HEK293T (cell line): ENCODE data around the gene KRTAP10-12.

Experiments
- BHLHE40 ChIP-seq: fragments of 450-650 bp; IDR thresholded peaks from 2 replicates; pipeline ENCODE4 v1.6.1; 2016; ENCODE audit warnings: mild to moderate bottlenecking, moderate library complexity, borderline replicate concordance
- CTBP1 ChIP-seq: fragments of 450-650 bp; IDR thresholded peaks from 2 replicates; pipeline ENCODE4 v1.6.1; 2016; ENCODE audit warnings: borderline replicate concordance
- ELF4 ChIP-seq: fragments of 450-650 bp; IDR thresholded peaks from 2 replicates; pipeline ENCODE4 v1.6.1; 2017; ENCODE audit warnings: antibody characterized with exemption
- PKNOX1 ChIP-seq: fragments of 450-650 bp; IDR thresholded peaks from 2 replicates; pipeline ENCODE4 v1.6.1; 2016
- SP1 ChIP-seq: fragments of 450-650 bp; IDR thresholded peaks from 2 replicates; pipeline ENCODE4 v1.6.1; 2017
- TARDBP ChIP-seq: fragments of 450-650 bp; IDR thresholded peaks from 2 replicates; pipeline ENCODE4 v1.6.1; 2016

DNA sequence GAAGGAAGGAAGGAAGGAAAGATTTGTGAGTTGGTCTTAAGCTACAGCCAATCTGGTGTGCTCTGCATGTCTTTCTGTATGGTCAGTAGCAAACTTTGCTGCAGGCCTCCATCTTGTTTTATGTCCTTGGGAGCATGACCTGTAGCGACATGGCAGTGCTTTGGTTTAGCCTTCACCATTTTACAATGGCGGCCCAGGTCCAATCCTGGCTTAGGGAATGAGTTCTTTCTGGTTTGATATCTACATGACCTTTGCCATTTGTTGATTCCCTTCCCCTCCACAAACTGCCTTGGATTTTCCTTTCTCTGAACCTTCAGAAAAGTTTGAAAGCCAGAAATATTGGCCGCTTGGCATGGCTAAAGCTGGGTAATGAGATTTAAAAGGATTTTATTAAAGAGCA lies 44.9 kb downstream of the KRTAP10-12 start:
- no peak for TF ChIP-seq PKNOX1
- TF ChIP-seq TARDBP, result no peak
- TF ChIP-seq ELF4, result no peak
- TF ChIP-seq BHLHE40, result no peak
- TF ChIP-seq SP1, result no peak
- no peak for TF ChIP-seq CTBP1
